ENCODE data around the gene TNFSF13B. TPM values are rescaled to one million over a fixed set of nuclear protein-coding genes. Genes with fewer than 3 reads are reported as not detected.

The TNFSF13B gene
- total RNA-seq, 1 experiment from 2014 or later: 1.4 TPM

GRCh38 chr13:108313382-108313781 lies 43.9 kb downstream of the TNFSF13B start:
- in situ Hi-C loops (cut with HindIII; ENCODE audit: low pct_unique_long_range_greater_than_20kb, low sequenced_read_pairs): no loop called here
- ChIA-PET CTCF (no interaction called here), POLR2A (no interaction called here)
- TF ChIP-seq POLR2AphosphoS5 (IDR thresholded peaks at IDR 0.05; ENCODE audit: low read depth, low read length) (no peak), CTCF (IDR thresholded peaks at IDR 0.05) (no peak), SIN3A (IDR thresholded peaks at IDR 0.05; ENCODE audit: borderline replicate concordance, insufficient read depth, low read depth, low read length) (no peak), TCF7L2 (IDR thresholded peaks at IDR 0.05; ENCODE audit: low read depth, low read length) (no peak), REST (IDR thresholded peaks at IDR 0.05; ENCODE audit: insufficient read depth in 1 of 2, low read depth in 2 of 2, low read length in 1 of 2) (no peak)
- H3K36me3 ChIP-seq (ENCODE audit: control insufficient read depth, insufficient read depth, low read length): no peaks in the 10 kb centered on the region
- H3K4me1 ChIP-seq (ENCODE audit: control insufficient read depth, insufficient read depth, low read length): no peaks in the 10 kb centered on the region
- intact Hi-C loops (cut with micrococcal nuclease; ENCODE audit: unreplicated experiment): no loop called here
- no peaks in the 10 kb centered on the region for H3K27me3 ChIP-seq (ENCODE audit: control insufficient read depth, insufficient read depth, low read length)
- H3K27ac ChIP-seq (ENCODE audit: low read length): no peak overlapping the region
- H3K9me3 ChIP-seq (ENCODE audit: control insufficient read depth, insufficient read depth, low read depth, low read length): no peaks in the 10 kb centered on the region
- DNase-seq (ENCODE audit: low read depth, low spot score): no peak
- no TSS peak for BruUV-seq (replicated peaks)
- no peak for ATAC-seq
- H3K4me3 ChIP-seq (ENCODE audit: low read depth in 2 of 2, low read length in 2 of 2): no peak overlapping the region

GRCh38 chr13:108315273-108315672 lies 45.8 kb downstream of the TNFSF13B start:
- intact Hi-C loops (cut with micrococcal nuclease; ENCODE audit: unreplicated experiment) (no loop called here), in situ Hi-C loops (cut with HindIII; ENCODE audit: low pct_unique_long_range_greater_than_20kb, low sequenced_read_pairs) (no loop called here)
- no peak for ATAC-seq
- H3K9me3 ChIP-seq (ENCODE audit: control insufficient read depth, insufficient read depth, low read depth, low read length): no peaks in the 10 kb centered on the region
- no peak overlapping the region for H3K27ac ChIP-seq (ENCODE audit: low read length)
- DNase-seq (ENCODE audit: low read depth, low spot score): no peak
- ChIA-PET POLR2A (no interaction called here), CTCF (no interaction called here)
- H3K4me3 ChIP-seq (ENCODE audit: low read depth in 2 of 2, low read length in 2 of 2): no peak overlapping the region
- BruUV-seq (replicated peaks): no TSS peak
- H3K27me3 ChIP-seq (ENCODE audit: control insufficient read depth, insufficient read depth, low read length): no peaks in the 10 kb centered on the region
- no peaks in the 10 kb centered on the region for H3K36me3 ChIP-seq (ENCODE audit: control insufficient read depth, insufficient read depth, low read length)
- no peaks in the 10 kb centered on the region for H3K4me1 ChIP-seq (ENCODE audit: control insufficient read depth, insufficient read depth, low read length)
- TF ChIP-seq POLR2AphosphoS5 (IDR thresholded peaks at IDR 0.05; ENCODE audit: low read depth, low read length) (no peak), TCF7L2 (IDR thresholded peaks at IDR 0.05; ENCODE audit: low read depth, low read length) (no peak), REST (IDR thresholded peaks at IDR 0.05; ENCODE audit: insufficient read depth in 1 of 2, low read depth in 2 of 2, low read length in 1 of 2) (no peak), SIN3A (IDR thresholded peaks at IDR 0.05; ENCODE audit: borderline replicate concordance, insufficient read depth, low read depth, low read length) (no peak)
